OCI-LY7 (cell line): ENCODE results near the gene ALDH2.

Experiments
- CTCF ChIP-seq: fragments of 200-600 bp; sonication (generic); conservative IDR thresholded peaks from 2 replicates; pipeline ENCODE4 v1.5.1; 2014; ENCODE audit warnings: mild to moderate bottlenecking, antibody characterized with exemption, low read length, moderate library complexity, mixed read lengths
- EZH2phosphoT487 ChIP-seq: fragments of 200-600 bp; sonication (generic); IDR thresholded peaks from 2 replicates; pipeline ENCODE4 v1.6.1; 2018; ENCODE audit warnings: low read depth, borderline replicate concordance, mild to moderate bottlenecking, mixed run types, antibody characterized with exemption, low read length, moderate library complexity, mixed read lengths

GRCh38 chr12:111775205-111776193, 8.8 kb downstream of the ALDH2 start:
- TF ChIP-seq CTCF (no peak), EZH2phosphoT487 (no peak)
